Activated B cell treated with CpG ODN at 0.5 μM for 24 hours (primary cell): ENCODE data around the gene GET4. TPM values are rescaled to one million over a fixed set of nuclear protein-coding genes. Genes with fewer than 3 reads are reported as not detected.

Experiments used
- ATAC-seq: fragments of 200-7000 bp; cut with Tn5 transposase; one replicate; pipeline ENCODE4 v1.10.0; 2021; ENCODE audit warnings: low read depth, mild to moderate bottlenecking, moderate library complexity
- CTCF ChIA-PET: fragments of 350-600 bp; sonication (Branson Sonifier 250); formaldehyde crosslinking; loops from one replicate; lab custom pipeline; 2021; ENCODE audit warnings: antibody characterized with exemption; lab: Charles Lee
- POLR2A ChIA-PET: fragments of 350-600 bp; sonication (Branson Sonifier 250); formaldehyde crosslinking; loops from one replicate; lab custom pipeline; 2021; ENCODE audit warnings: antibody characterized with exemption; lab: Charles Lee
- DNase-seq: peaks from one replicate; pipeline ENCODE4 v3.0.0; 2022
- H3K27ac Mint-ChIP-seq: one replicate; pipeline ENCODE4 v1.8.0; 2020; ENCODE audit warnings: mixed read lengths
- H3K27me3 Mint-ChIP-seq: one replicate; pipeline ENCODE4 v1.8.0; 2021; ENCODE audit warnings: mixed read lengths
- H3K36me3 Mint-ChIP-seq: one replicate; pipeline ENCODE4 v1.8.0; 2021; ENCODE audit warnings: low read depth, mixed read lengths
- H3K4me1 Mint-ChIP-seq: one replicate; pipeline ENCODE4 v1.8.0; 2021; ENCODE audit warnings: mixed read lengths
- H3K4me3 Mint-ChIP-seq: one replicate; pipeline ENCODE4 v1.8.0; 2020; ENCODE audit warnings: mild to moderate bottlenecking, mixed read lengths
- H3K9me3 Mint-ChIP-seq: one replicate; pipeline ENCODE4 v1.8.0; 2020; ENCODE audit warnings: mixed read lengths
- intact Hi-C: fragments of 100-400 bp; cut with micrococcal nuclease; formaldehyde crosslinking; loops from one replicate; pipeline ENCODE4 v1.15.1; 2024
- total RNA-seq: library from RNA; stranded (reverse); gene quantifications from 2 replicates; pipeline ENCODE4 v1.2.3, GENCODE V29; 2022
- TF ChIP-seq, protein P1 (sequence below): fragments of 200-600 bp; IDR thresholded peaks from one replicate; pipeline ENCODE4 v1.8.0; 2022; ENCODE audit warnings: antibody characterized with exemption, mild to moderate bottlenecking

The GET4 gene
- total RNA-seq, 1 donor from 2014 or later: 41.4 TPM

DNA sequence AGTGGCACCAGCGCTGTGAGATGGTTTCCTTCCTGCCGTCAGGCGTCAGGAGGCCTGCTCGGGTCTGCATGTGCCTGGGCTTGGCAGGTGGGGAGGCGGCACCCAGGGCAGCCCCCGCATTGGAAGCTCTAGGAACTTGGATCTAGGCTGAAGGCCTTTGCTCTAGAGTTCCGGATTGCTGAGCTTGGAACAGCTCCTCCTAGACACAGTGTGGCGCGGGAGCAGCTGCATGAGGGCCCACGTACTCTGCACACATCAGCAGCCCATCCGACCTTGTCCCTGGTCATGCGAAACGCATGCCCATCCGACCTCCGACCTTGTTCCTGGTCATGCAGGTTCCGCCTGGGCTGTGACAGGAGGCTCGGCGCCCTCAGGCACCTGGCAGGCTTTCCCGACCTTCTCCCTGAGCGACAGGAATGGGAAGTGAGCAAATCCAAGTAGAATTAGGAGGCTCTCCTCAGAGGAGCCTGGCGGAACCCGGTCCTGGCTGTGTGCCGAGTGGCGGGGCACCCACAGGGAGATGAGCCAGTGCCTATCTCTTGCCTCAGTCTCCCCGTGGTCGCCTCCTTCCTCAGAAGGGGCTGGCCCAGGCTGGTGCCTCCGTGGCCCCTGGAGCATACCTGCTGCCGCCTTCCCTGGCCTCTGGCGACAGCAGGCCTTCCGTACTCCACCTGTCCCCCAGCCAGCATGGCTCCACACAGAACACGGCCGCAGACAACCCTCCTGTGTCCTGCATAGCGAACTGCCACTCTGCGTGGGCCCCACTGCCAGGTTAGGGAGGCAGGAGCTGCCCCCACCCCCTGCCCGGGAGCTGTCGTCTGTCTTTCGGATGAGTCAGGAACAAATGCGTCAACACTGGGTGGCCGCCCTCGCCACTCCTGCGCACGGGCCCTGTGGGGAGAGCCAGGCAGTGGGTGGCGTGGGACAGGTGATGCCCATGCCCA is 12.0 kb downstream of the GET4 start:
- Mint-ChIP-seq H3K36me3 (peaks cover 58% of the 10 kb centered on the region), H3K4me3 (no peak overlapping the region), H3K27ac (no peak overlapping the region), H3K9me3 (no peaks in the 10 kb centered on the region), H3K27me3 (no peaks in the 10 kb centered on the region), H3K4me1 (peaks cover 6% of the 10 kb centered on the region)
- intact Hi-C loops: no loop called here
- TF ChIP-seq, protein P1, sequence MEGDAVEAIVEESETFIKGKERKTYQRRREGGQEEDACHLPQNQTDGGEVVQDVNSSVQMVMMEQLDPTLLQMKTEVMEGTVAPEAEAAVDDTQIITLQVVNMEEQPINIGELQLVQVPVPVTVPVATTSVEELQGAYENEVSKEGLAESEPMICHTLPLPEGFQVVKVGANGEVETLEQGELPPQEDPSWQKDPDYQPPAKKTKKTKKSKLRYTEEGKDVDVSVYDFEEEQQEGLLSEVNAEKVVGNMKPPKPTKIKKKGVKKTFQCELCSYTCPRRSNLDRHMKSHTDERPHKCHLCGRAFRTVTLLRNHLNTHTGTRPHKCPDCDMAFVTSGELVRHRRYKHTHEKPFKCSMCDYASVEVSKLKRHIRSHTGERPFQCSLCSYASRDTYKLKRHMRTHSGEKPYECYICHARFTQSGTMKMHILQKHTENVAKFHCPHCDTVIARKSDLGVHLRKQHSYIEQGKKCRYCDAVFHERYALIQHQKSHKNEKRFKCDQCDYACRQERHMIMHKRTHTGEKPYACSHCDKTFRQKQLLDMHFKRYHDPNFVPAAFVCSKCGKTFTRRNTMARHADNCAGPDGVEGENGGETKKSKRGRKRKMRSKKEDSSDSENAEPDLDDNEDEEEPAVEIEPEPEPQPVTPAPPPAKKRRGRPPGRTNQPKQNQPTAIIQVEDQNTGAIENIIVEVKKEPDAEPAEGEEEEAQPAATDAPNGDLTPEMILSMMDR: no peak
- ChIA-PET CTCF (no interaction called here), POLR2A (no interaction called here)
- DNase-seq: no peak
- ATAC-seq: no peak

DNA sequence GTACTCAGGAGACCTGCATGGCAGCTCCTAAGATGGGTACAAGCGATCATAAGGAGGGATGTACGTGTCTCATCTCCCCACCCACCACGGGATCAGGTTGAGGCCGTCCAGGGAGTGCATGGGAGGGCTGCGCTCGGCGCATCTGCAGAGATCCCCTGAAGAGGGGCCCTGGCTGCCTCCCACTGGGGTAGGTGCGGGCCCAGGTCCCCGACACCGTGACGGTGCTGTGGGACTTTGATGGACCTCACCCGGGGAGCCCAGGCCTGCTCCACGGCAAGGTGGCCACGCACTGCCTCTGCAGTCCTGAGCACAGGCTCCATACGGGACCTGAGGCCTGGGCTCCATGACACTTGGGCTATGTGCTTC is 12.7 kb downstream of the GET4 start:
- no peak for DNase-seq
- TF ChIP-seq, protein P1: no peak
- H3K9me3 Mint-ChIP-seq: no peaks in the 10 kb centered on the region
- H3K27ac Mint-ChIP-seq: no peak overlapping the region
- ChIA-PET POLR2A (no interaction called here), CTCF (no interaction called here)
- no peak overlapping the region for H3K4me3 Mint-ChIP-seq
- intact Hi-C loops: no loop called here
- H3K4me1 Mint-ChIP-seq: peaks cover 6% of the 10 kb centered on the region
- no peaks in the 10 kb centered on the region for H3K27me3 Mint-ChIP-seq
- H3K36me3 Mint-ChIP-seq: peaks cover 64% of the 10 kb centered on the region
- ATAC-seq: no peak

DNA sequence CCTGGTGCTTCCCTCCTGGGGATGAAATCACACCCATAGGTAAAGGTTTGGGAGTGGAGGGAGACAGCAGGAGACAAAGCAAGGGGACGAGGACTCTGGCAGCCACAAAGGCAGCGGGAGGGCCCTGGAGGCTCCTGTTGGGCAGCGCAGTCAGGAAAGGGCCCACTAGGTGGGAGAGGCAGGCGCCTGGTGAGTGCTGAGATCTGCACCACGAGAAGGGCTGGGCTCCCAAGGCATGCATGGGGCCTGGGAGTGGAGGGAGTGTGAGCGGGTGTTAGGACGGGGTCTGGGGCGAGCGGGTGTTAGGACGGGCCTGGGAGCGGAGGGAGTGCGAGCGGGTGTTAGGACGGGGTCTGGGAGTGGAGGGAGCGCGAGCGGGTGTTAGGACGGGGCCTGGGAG is 13.0 kb downstream of the GET4 start:
- ChIA-PET CTCF (no interaction called here), POLR2A (no interaction called here)
- intact Hi-C loops: no loop called here
- DNase-seq (no peak), ATAC-seq (no peak)
- TF ChIP-seq, protein P1: no peak
- Mint-ChIP-seq H3K36me3 (peaks cover 68% of the 10 kb centered on the region), H3K27me3 (no peaks in the 10 kb centered on the region), H3K9me3 (no peaks in the 10 kb centered on the region), H3K4me1 (peaks cover 6% of the 10 kb centered on the region), H3K4me3 (no peak overlapping the region), H3K27ac (no peak overlapping the region)

DNA sequence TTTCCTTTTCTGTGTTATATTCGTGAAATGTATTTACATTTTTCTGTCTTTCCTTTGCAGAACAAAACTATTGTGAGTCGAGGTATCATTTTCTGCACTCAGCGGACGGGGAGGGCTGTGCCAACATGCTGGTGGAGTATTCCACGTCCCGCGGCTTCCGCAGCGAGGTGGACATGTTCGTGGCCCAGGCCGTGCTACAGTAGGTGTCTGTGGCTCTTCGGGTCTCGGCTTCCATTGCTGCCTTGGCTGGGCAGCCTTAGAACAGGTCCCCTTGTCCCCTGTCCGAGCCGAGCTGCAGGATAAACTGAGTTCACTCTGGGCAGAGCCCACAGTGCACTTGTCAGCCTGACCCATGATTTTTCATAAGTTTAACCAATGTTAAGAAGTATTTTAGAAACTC is 14.5 kb downstream of the GET4 start:
- no peaks in the 10 kb centered on the region for H3K4me1 Mint-ChIP-seq
- intact Hi-C loops: no loop called here
- peak overlapping the region; percentile 18 for H3K27ac Mint-ChIP-seq
- H3K4me3 Mint-ChIP-seq: no peak overlapping the region
- TF ChIP-seq, protein P1: no peak
- CTCF ChIA-PET: no interaction called here
- H3K36me3 Mint-ChIP-seq: peaks cover 83% of the 10 kb centered on the region
- POLR2A ChIA-PET: no interaction called here
- no peaks in the 10 kb centered on the region for H3K9me3 Mint-ChIP-seq
- DNase-seq (no peak), ATAC-seq (no peak)
- H3K27me3 Mint-ChIP-seq: no peaks in the 10 kb centered on the region

DNA sequence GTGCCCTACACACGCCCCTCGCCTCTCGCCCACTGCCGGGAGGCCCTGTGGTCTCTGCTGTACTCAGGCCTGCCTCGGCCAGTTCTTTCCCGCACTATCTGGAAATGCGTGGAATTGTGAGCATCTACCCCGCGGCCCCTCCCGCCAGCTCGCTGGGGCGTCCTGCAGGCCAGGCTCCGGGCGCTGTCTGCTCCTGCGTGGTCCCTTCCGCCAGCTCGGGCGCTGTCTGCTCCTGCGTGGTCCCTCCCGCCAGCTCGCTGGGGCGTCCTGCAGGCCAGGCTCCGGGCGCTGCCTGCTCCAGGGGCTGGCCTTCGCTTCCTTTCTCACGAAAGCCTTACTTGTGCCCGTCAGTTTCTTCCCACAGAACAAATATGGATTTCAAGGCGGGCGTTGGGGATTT is 14.9 kb downstream of the GET4 start:
- H3K9me3 Mint-ChIP-seq: no peaks in the 10 kb centered on the region
- peaks cover 85% of the 10 kb centered on the region for H3K36me3 Mint-ChIP-seq
- H3K27me3 Mint-ChIP-seq: no peaks in the 10 kb centered on the region
- no peak overlapping the region for H3K27ac Mint-ChIP-seq
- ChIA-PET POLR2A (no interaction called here), CTCF (no interaction called here)
- no peak overlapping the region for H3K4me3 Mint-ChIP-seq
- no peak for ATAC-seq
- no peak for DNase-seq
- TF ChIP-seq, protein P1: no peak
- intact Hi-C loops: no loop called here
- H3K4me1 Mint-ChIP-seq: no peaks in the 10 kb centered on the region
